ENCODE measurements around the gene GDF10.

- TF ChIP-seq EZH2 (IDR thresholded peaks at IDR 0.05; ENCODE audit: borderline replicate concordance, low read depth, low read length) (no peak), CEBPG (CRISPR knock-in tag; IDR thresholded peaks at IDR 0.05) (no peak), CEBPG (tag; conservative IDR thresholded peaks at IDR 0.05 in 1 of 2, IDR thresholded peaks at IDR 0.05 in 1 of 2) (no peak), SPI1 (IDR thresholded peaks at IDR 0.05; ENCODE audit: borderline replicate concordance, low read depth, low read length) (no peak), DIDO1 (tag; IDR thresholded peaks at IDR 0.05; ENCODE audit: low read depth) (no peak), CTCF (IDR thresholded peaks at IDR 0.05 in 2 of 3, conservative IDR thresholded peaks at IDR 0.05 in 1 of 3; ENCODE audit: insufficient read depth in 2 of 3, low read depth in 1 of 3, low read length in 3 of 3) (no peak), PHB2 (IDR thresholded peaks at IDR 0.05; ENCODE audit: low read depth) (no peak), NR4A1 (CRISPR knock-in tag; IDR thresholded peaks at IDR 0.05) (no peak), NR4A1 (tag; IDR thresholded peaks at IDR 0.05) (no peak)
Measured at GRCh38 chr10:47255866-47256265, 44.1 kb upstream of the GDF10 start.

All from K562 (cell line).